Vagina (tissue), 2 donors: ENCODE measurements around the gene TUBA3E.
"Not testable (repeated sequence)": the region's sequence is repeated elsewhere in the genome, so short reads cannot be mapped to it uniquely, and the experiment has no call there.

Experiments
- CTCF ChIP-seq, 3 experiments: fragments of 450-650 bp in 2 of 3; fragments of 200-600 bp in 1 of 3; sonication (generic) in 1 of 3; IDR thresholded peaks; one replicate each; pipeline ENCODE4 v1.5.1; 2017 to 2019; ENCODE audit warnings: antibody characterized with exemption in 3 of 3, mild to moderate bottlenecking in 2 of 3, moderate library complexity in 2 of 3
- POLR2A ChIP-seq, 2 donors: fragments of 450-650 bp; IDR thresholded peaks; one replicate each; pipeline ENCODE4 v1.6.1; 2017; ENCODE audit warnings: antibody characterized with exemption in 2 of 2, mild to moderate bottlenecking in 2 of 2, moderate library complexity in 2 of 2

GRCh38 chr2:130143266-130144039, 54.8 kb downstream of the TUBA3E start:
- TF ChIP-seq CTCF, POLR2A (IDR thresholded peaks at IDR 0.05): not testable (repeated sequence)
